HG03045 (cell line): ENCODE results near the gene OR4C6.
A peak's percentile ranks its signal among the peaks of the same experiment; 100 is the strongest.

Experiments
- ATAC-seq: cut with Tn5 transposase; IDR thresholded peaks from one replicate; pipeline ENCODE4 v1.9.1; 2021; ENCODE audit warnings: mild to moderate bottlenecking, moderate library complexity; ENCODE audit not compliant: unreplicated experiment

Gene OR4C6

DNA sequence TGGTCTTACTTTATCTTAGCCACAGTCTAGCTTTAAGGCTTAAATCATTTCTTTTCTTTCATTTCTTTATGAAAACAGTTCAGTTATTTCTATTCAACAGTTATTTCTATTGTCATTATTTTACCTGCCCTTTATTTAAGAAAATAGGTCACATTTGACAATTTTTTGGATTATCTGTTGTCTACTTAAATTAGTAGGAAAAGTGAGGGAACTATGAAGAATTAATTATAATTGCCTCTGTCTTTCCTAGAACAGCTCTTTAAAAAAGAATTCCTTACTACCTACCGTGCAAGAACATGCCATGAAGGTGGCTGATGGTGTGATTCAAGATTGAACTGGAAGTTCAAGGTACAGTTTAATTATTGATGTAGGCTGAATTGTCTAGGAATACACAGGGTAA lies at the start of gene OR4C6:
Gene OR4C6, plus strand, starts transcription at position 301 of the 400 bp plus-strand sequence. CDS start 2,966 bp downstream, outside the sequence.
- ATAC-seq, result no peak

DNA sequence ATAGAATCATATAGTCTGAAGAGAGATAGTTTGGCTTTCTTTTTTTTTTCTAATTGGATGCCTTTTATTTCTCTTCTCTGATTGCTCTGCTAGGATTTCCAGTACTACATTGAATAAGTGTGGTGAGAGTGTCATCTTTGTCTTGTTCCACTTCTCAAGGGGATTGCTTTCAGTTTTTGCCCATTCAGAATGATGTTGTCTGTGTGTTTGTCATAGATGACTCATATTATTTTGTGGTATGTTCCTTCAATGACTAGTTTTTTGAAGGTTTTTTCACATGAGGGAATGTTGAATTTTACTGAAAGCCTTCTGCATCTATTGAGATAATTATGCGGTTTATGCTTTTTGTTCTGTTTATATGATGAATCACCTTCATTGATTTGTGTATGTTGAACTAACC lies 37.5 kb upstream of the OR4C6 start:
- ATAC-seq, result no peak

DNA sequence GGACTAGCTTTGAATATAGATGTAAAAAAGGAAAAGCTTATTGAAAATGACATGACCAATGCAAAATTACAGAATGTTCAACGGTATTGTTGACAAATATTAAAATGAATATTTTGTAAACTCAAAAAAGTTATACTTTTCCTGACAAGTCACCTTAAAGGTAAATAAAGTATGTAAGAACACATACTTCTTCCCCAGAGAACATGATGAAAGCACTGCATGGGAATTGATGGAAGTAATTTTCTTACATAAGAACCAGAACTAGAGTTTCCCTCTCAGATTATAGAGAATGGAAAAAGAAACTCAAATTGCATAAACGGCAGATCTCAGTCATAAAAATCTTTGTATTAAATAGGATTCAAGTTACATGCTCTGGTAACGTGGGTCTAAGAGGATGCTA lies 27.2 kb upstream of the OR4C6 start, which contains the start of gene OR4P4:
Gene OR4P4, plus strand, starts transcription at position 301 of the 400 bp plus-strand sequence.
- ATAC-seq, result no peak

DNA sequence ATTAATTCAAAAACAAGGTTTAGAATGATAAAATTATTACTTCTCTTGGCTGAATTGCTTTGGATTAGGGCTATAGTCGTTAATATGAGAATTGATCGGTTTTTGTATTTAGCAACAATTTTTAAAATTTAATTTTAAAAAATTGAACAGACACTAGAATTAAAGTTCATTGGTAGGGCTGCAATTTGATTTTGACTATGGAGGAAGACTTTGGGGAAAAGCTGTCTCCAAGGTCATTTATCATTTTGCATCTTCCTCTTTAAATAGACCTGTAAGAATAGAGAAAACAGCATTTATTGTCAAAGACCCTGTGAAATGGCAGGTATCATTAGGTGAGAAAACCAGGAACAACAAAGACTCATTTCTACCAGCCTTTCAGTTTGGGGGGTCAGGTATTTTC lies 14.0 kb upstream of the OR4C6 start, which contains the start of gene OR4S2:
Gene OR4S2, plus strand, starts transcription at position 301 of the 400 bp plus-strand sequence. CDS start 2,577 bp downstream, outside the sequence.
- no peak for ATAC-seq

DNA sequence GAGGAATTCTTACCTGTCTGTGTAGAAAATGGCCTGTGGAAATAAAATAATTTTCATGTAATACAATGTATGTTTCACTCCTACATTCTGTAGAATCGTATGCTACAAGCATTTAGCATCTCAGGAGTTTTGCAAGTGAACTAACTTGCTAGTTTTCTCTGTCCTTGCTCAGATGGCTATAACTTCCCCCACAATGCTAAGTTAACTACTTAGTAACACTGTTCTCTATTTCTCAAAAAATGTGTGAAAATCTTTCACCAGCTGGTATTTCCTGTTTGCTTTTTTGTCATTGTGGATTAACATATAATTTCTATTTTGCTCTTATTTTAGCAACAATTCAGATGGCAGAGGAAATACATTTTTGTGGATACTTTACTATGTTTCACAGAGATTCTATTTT lies 9.4 kb upstream of the OR4C6 start:
- ATAC-seq, result no peak

DNA sequence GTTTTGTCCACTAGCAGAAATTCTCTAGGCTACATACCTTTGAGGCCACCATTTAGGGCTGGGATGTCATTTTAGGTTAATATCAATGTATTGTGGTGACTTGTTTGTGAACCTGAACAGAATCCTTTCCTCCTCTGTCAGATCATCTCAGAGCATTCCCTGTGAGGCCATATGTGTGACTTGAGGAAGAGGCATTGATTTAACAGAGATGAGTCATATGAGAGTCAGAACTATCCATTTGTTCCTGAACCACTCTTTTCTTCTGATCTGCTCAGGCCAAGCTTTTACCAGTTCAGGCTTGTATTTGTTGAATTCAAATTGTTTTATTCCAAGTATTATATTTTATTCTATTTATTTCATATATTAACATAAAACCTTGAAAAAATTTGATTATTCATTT lies 6.9 kb upstream of the OR4C6 start:
- ATAC-seq, result no peak

DNA sequence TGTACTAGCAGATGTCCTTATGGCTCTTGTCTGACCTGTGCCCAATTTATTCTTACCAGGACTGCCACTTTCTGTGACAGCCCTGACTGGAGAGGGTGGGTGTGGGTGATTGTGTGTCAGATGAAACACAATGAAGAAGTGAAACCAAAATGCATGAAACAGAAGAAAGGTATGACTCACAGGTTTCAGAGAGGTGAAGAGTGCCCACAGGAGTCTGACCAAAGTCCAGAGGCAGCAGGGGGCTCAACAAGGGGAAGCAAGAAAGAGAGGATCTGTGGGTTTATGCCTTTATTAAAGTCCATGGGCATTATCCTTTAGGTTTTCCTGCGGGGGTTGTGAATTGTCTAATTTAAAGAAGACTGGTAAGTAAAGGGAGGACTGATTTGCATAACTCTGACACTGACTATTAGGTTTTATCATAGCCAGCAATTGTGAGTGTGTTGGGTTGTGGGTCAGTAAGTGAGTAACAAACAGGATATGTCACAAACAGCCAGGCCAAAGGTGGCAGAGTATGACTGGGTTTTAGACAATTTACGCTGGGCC lies 3.9 kb upstream of the OR4C6 start:
- ATAC-seq, result peak; percentile 96

DNA sequence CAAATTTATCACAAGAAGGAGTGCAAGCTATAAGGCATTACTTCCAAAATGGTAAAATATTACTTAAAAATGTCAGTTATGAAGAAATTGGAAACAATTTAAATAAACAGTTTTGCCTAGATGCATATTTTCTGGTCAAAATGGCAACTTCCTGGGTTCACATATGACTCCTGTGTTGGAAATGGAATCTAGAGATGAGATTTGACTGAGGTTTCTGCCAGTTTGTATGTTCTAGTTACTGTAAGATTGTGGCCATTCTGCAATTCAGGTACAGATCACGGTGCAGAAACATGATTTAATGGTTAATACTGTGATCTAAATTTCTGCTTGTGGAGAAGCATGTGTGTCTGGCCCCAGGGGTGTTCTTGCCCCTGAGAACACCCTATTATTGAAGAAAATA lies 3.4 kb upstream of the OR4C6 start:
- peak; percentile 26 for ATAC-seq

DNA sequence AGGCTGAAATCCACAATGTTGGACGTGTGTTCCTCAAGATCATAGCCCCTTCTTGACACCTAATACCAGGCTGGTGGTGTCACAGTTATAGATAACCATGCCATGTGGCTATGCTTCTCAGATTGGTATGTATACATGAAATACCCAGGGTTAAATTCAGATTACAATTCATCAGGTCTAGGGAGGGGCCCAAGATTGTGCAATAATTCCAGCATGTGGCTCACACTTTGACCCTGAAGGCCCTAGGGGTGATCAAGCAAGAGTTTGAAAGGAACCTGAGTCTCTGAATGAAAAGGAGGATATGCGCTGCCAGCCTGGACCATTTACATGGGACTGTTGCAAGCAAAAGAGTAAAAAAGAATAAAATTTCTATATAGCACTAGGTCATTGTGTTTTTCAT lies 7.4 kb downstream of the OR4C6 start:
- ATAC-seq, result no peak

DNA sequence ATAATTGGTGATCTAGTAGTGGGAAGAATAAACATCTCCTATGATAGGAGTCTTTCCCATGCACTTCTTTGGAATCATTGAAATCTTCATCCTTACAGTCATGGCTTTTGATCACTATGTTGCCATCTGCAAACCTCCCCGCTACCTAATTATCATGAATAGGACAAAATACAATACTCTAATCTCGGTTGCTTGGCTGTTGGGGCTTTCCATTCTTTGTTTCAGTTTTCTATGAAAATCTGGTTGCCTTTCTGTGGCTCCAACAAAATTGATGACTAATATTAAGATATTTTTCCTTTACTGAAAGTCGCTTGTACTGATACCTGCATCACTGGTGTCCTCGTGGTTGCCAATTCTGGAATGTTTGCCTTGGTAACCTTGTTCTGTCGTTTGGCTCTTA lies 11.9 kb downstream of the OR4C6 start:
- no peak for ATAC-seq

DNA sequence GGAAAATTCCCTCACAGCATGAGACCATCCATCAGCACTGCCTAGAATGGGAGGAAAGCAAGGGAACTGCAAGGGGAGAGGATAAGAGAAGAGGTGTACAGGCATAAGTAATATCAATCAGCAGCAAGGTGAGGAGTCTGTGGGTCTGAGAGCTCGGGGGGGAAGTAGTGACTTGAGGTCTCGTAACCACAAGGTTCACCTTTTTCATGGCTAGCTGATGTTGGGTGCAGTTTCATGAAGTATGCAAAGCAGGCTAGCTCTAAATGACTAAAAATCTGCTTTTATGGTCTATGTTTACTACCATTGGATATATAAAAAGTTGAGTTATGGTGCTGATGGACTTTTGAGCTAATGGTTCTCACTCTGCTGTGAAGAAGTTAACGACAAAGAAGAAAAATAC lies 35.8 kb downstream of the OR4C6 start:
- no peak for ATAC-seq

DNA sequence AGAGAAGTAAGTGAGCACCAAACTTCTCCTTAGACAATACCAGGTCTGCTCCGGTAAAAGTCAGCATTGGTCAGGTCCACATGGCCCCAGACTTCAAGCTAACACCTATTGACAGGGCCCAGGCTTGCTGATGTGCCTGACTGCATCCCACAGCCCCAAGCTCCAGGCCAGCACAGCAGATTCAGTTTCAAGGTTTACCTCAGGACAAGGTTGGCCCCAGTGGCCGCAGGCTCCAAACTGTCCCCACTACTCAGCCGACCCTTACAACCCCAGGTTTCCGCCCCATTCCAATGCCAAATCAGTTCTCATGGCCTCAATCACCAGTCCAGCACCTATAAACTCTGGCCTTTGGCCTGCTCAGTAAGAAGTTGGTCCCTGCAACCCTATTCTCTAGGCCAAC lies 39.4 kb downstream of the OR4C6 start:
- ATAC-seq, result no peak

DNA sequence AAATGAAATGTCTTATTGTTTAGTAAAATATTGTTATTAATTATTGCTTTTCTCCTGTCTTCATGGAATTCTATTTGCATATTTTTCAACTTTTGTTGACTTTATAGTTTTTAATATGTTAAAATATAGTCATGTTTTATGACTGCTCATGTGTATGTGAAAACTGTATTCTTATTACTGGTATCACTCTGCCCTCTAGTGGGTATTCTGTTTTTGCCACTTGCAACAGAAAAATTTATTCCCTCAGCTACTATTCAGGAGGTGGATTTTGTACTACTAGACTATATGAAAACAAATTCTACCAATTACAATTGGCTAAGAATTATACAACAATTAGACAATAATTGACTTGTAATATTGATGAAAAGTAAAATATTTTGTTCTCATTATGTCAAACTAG lies 45.0 kb downstream of the OR4C6 start:
- no peak for ATAC-seq

DNA sequence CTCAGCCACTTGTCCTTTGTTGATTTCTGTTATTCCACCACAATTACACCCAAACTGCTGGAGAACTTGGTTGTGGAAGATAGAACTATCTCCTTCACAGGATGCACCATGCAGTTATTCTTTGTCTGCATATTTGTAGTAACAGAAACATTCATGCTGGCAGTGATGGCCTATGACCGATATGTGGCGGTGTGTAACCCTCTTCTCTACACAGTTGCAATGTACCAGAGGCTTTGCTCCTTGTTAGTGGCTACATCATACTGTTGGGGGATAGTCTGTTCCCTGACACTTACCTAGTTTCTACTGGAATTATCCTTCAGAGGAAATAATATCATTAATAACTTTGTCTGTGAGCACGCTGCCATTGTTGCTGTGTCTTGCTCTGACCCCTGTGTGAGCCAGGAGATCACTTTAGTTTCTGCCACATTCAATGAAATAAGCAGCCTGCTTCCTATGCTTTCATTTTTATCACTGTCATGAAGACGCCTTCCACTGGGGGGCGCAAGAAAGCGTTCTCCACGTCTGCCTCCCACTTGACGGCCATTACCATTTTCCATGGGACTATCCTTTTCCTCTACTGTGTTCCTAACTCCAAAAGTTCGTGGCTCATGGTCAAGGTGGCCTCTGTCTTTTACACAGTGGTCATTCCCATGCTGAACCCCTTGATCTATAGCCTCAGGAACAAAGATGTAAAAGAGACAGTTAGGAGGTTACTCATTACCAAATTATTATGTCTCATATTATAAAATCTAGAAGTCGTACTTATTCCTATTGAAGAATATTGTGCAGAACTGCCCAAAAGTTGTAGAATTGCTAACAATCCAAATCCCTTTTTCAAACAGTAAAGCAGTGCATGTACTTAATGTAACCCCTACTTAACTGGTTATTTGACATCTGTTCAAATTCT lies 53.2 kb downstream of the OR4C6 start:
- ATAC-seq, result no peak
